ENCODE measurements around the gene VDR.

The VDR gene

DNA sequence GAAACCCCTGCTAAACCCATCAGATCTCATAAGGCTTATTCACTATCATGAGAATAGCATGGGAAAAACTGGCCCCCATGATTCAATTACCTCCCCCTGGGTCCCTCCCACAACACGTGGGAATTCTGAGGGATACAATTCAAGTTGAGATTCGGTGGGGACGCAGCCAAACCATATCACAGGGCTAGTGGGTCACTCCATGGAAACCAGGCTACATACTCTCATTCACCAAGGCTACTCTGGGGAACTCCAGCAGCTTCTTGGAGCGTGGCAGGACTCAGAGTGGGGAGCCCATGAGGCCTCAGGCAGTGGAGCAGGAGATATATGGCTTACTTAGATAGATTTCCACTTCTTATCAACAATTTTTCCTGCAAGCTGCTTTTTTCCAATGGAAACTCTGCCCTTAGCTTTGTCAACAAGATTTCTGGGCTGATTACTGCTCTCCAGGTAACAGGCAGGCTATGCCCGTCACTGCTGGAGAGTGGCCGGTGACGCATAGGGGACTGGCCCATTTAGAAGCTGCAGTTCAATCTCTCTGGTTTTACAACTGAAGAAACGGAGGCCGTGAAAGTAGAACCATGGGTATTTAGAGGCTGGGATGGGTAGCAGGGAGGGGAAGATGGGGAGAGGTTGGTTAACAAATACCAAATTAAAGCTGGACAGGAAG, 16.5 kb downstream of the VDR start:
- TF ChIP-seq REST (IDR thresholded peaks at IDR 0.05; ENCODE audit: insufficient read depth in 1 of 2, low read depth in 2 of 2, low read length in 2 of 2) = no peak
- TF ChIP-seq FOXP2 (optimal IDR thresholded peaks at IDR 0.05; ENCODE audit: borderline replicate concordance, extremely low read depth, extremely low read length, insufficient read depth) = no peak
- no peak for TF ChIP-seq POLR2AphosphoS5 (IDR thresholded peaks at IDR 0.05; ENCODE audit: low read depth, low read length)
- no peak for TF ChIP-seq SIN3A (IDR thresholded peaks at IDR 0.05; ENCODE audit: borderline replicate concordance, insufficient read depth, low read length)
- TF ChIP-seq TAF1 (IDR thresholded peaks at IDR 0.05; ENCODE audit: borderline replicate concordance, insufficient read depth, low read length) = no peak

DNA sequence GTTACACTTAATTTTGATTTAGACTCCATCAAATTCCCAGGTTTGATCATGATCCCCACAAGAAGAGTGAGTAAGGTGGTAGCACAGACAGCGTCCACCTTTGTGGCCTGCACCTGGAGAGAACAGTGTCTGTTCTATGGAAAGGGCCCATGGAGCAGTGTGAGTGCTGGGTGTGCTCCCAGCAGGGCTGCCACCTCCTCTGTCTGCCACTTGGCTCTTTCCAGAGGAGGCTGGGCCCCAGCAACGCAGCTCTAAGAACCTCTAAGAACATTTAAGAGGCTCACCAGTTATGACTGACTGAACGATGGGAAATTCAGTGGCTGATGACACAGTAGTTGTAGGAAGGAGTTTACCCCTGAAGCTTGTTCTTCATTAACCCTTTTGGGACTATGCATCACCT, 17.3 kb downstream of the VDR start:
- no peak for TF ChIP-seq TAF1 (IDR thresholded peaks at IDR 0.05; ENCODE audit: borderline replicate concordance, insufficient read depth, low read length)
- TF ChIP-seq REST (IDR thresholded peaks at IDR 0.05; ENCODE audit: insufficient read depth in 1 of 2, low read depth in 2 of 2, low read length in 2 of 2) = no peak
- TF ChIP-seq POLR2AphosphoS5 (IDR thresholded peaks at IDR 0.05; ENCODE audit: low read depth, low read length) = no peak
- TF ChIP-seq SIN3A (IDR thresholded peaks at IDR 0.05; ENCODE audit: borderline replicate concordance, insufficient read depth, low read length) = no peak
- no peak for TF ChIP-seq FOXP2 (optimal IDR thresholded peaks at IDR 0.05; ENCODE audit: borderline replicate concordance, extremely low read depth, extremely low read length, insufficient read depth)

GRCh38 chr12:47886510-47887240, 18.1 kb downstream of the VDR start:
- no peak for TF ChIP-seq TAF1 (IDR thresholded peaks at IDR 0.05; ENCODE audit: borderline replicate concordance, insufficient read depth, low read length)
- no peak for TF ChIP-seq FOXP2 (optimal IDR thresholded peaks at IDR 0.05; ENCODE audit: borderline replicate concordance, extremely low read depth, extremely low read length, insufficient read depth)
- TF ChIP-seq SIN3A (IDR thresholded peaks at IDR 0.05; ENCODE audit: borderline replicate concordance, insufficient read depth, low read length) = no peak
- TF ChIP-seq POLR2AphosphoS5 (IDR thresholded peaks at IDR 0.05; ENCODE audit: low read depth, low read length) = no peak
- no peak for TF ChIP-seq REST (IDR thresholded peaks at IDR 0.05; ENCODE audit: insufficient read depth in 1 of 2, low read depth in 2 of 2, low read length in 2 of 2)

DNA sequence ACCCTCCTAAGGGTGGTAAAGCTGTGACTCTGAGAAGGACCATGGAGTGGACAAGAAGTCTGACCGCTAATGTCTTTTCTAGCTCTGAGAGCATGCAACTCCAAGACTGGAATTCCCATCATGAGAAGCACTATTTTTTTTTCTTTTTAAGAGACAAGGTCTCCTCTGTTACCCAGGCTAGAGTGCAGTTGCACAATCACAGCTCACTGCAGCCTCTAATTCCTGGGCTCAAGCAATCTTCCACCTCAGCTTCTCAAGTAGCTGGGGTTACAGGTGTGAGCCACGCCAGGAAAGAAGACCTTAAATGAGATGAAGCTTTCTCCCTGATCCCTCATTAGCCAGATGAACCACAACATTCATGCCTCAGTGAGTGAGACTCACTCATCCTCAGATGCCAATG, 19.2 kb downstream of the VDR start:
- TF ChIP-seq POLR2AphosphoS5 (IDR thresholded peaks at IDR 0.05; ENCODE audit: low read depth, low read length) = no peak
- TF ChIP-seq FOXP2 (optimal IDR thresholded peaks at IDR 0.05; ENCODE audit: borderline replicate concordance, extremely low read depth, extremely low read length, insufficient read depth) = no peak
- TF ChIP-seq SIN3A (IDR thresholded peaks at IDR 0.05; ENCODE audit: borderline replicate concordance, insufficient read depth, low read length) = no peak
- no peak for TF ChIP-seq TAF1 (IDR thresholded peaks at IDR 0.05; ENCODE audit: borderline replicate concordance, insufficient read depth, low read length)
- TF ChIP-seq REST (IDR thresholded peaks at IDR 0.05; ENCODE audit: insufficient read depth in 1 of 2, low read depth in 2 of 2, low read length in 2 of 2) = no peak
